Measurements from ENCODE around the gene MATN1. TPM values are rescaled to one million over a fixed set of nuclear protein-coding genes. Genes with fewer than 3 reads are reported as not detected.

The MATN1 gene
- total RNA-seq, 6 experiments from 2014 or later = 0.06 TPM; not detected in 5

- H3K4me3 Mint-ChIP-seq = no peak overlapping the region
- H3K9me3 Mint-ChIP-seq = no peaks in the 10 kb centered on the region
- H3K27ac Mint-ChIP-seq = no peak overlapping the region
- peaks cover 12% of the 10 kb centered on the region for H3K27me3 Mint-ChIP-seq (ENCODE audit: insufficient read depth)
- no peak for TF ChIP-seq CTCF (IDR thresholded peaks at IDR 0.05)
- DNase-seq = no peak
- peaks cover 18% of the 10 kb centered on the region for H3K4me1 Mint-ChIP-seq (ENCODE audit: low read depth)
- H3K36me3 Mint-ChIP-seq (ENCODE audit: low read depth) = no peaks in the 10 kb centered on the region; the same call in 1 of the 2 replicates
Observed at GRCh38 chr1:30762152-30762929, 39.0 kb upstream of the MATN1 start.

GRCh38 chr1:30761381-30762151 lies 38.2 kb upstream of the MATN1 start:
- no peak for DNase-seq
- no peak overlapping the region for H3K27ac Mint-ChIP-seq
- H3K4me1 Mint-ChIP-seq (ENCODE audit: low read depth) = peaks cover 26% of the 10 kb centered on the region
- H3K4me3 Mint-ChIP-seq = no peak overlapping the region
- no peaks in the 10 kb centered on the region for H3K9me3 Mint-ChIP-seq
- no peaks in the 10 kb centered on the region; the same call in 1 of the 2 replicates for H3K36me3 Mint-ChIP-seq (ENCODE audit: low read depth)
- TF ChIP-seq CTCF (IDR thresholded peaks at IDR 0.05) = no peak
- peaks cover 14% of the 10 kb centered on the region for H3K27me3 Mint-ChIP-seq (ENCODE audit: insufficient read depth)

- Mint-ChIP-seq H3K27ac (no peak overlapping the region), H3K4me3 (no peak overlapping the region), H3K36me3 (ENCODE audit: low read depth) (no peaks in the 10 kb centered on the region; the same call in 1 of the 2 replicates), H3K9me3 (no peaks in the 10 kb centered on the region), H3K4me1 (ENCODE audit: low read depth) (peaks cover 34% of the 10 kb centered on the region), H3K27me3 (ENCODE audit: insufficient read depth) (peaks cover 14% of the 10 kb centered on the region)
- TF ChIP-seq CTCF (IDR thresholded peaks at IDR 0.05) = no peak
- no peak for DNase-seq
Observed at GRCh38 chr1:30760596-30761324, 37.4 kb upstream of the MATN1 start.

- peaks cover 42% of the 10 kb centered on the region for H3K4me1 Mint-ChIP-seq (ENCODE audit: low read depth)
- no peak overlapping the region for H3K4me3 Mint-ChIP-seq
- TF ChIP-seq CTCF (IDR thresholded peaks at IDR 0.05) = no peak
- H3K9me3 Mint-ChIP-seq = no peaks in the 10 kb centered on the region
- no peak overlapping the region for H3K27ac Mint-ChIP-seq
- H3K36me3 Mint-ChIP-seq (ENCODE audit: low read depth) = no peaks in the 10 kb centered on the region; the same call in 1 of the 2 replicates
- peaks cover 14% of the 10 kb centered on the region for H3K27me3 Mint-ChIP-seq (ENCODE audit: insufficient read depth)
- DNase-seq = no peak
Observed at GRCh38 chr1:30759718-30760281, 36.4 kb upstream of the MATN1 start.

GRCh38 chr1:30758785-30759380 lies 35.5 kb upstream of the MATN1 start:
- Mint-ChIP-seq H3K27me3 (ENCODE audit: insufficient read depth) (peaks cover 14% of the 10 kb centered on the region), H3K27ac (no peak overlapping the region), H3K4me1 (ENCODE audit: low read depth) (peaks cover 40% of the 10 kb centered on the region), H3K9me3 (no peaks in the 10 kb centered on the region), H3K36me3 (ENCODE audit: low read depth) (no peaks in the 10 kb centered on the region; the same call in 1 of the 2 replicates), H3K4me3 (no peak overlapping the region)
- TF ChIP-seq CTCF (IDR thresholded peaks at IDR 0.05) = no peak
- DNase-seq = peak; percentile 13

Measured in HFFc6 (cell line).